ENCODE results near the gene ZNF565.
"Not testable (repeated sequence)": the region's sequence is repeated elsewhere in the genome, so short reads cannot be mapped to it uniquely, and the experiment has no call there.

ZNF565 gene

GRCh38 chr19:36134867-36135266 lies 79.6 kb downstream of the ZNF565 start:
- H3K27me3 Mint-ChIP-seq; H3K9me3 Mint-ChIP-seq; H3K36me3 Mint-ChIP-seq (ENCODE audit: low read depth); H3K4me3 Mint-ChIP-seq; intact Hi-C loops (cut with micrococcal nuclease): not testable (repeated sequence)
- Mint-ChIP-seq H3K27ac (peak overlapping the region; percentile 65), H3K4me1 (ENCODE audit: low read depth) (peaks cover 37% of the 10 kb centered on the region)

Data from dendritic cell treated with granulocyte-macrophage colony-stimulating factor and Interleukin-4, amounts not matched to agents 40 ng/mL and 50 ng/mL, for 4 days (primary cell).